COLO829 (cell line): Measurements from ENCODE around the gene TEKTIP1.
"Not testable (repeated sequence)": the region's sequence is repeated elsewhere in the genome, so short reads cannot be mapped to it uniquely, and the experiment has no call there.

Experiments
- DNase-seq: peaks from one replicate; pipeline ENCODE4 v3.0.0; 2012; ENCODE audit warnings: low spot score

The TEKTIP1 gene

GRCh38 chr19:3557461-3558248 is 18.7 kb downstream of the TEKTIP1 start, which contains the start of gene MFSD12:
Gene MFSD12 (minus strand): TSS chr19:3557586. CDS start chr19:3557403, 183 bp downstream.
- DNase-seq, result peak; percentile 92

- DNase-seq, result no peak
Measured at GRCh38 chr19:3563709-3564524, 24.9 kb downstream of the TEKTIP1 start.

GRCh38 chr19:3565139-3565538 is 26.2 kb downstream of the TEKTIP1 start:
- DNase-seq, result peak; percentile 73

GRCh38 chr19:3570042-3570441 is 31.1 kb downstream of the TEKTIP1 start:
- not testable (repeated sequence) for DNase-seq

- DNase-seq, result peak; percentile 67
Measured at GRCh38 chr19:3570606-3571011, 31.6 kb downstream of the TEKTIP1 start.

GRCh38 chr19:3572132-3572854 is 33.3 kb downstream of the TEKTIP1 start:
- peak; percentile 91 for DNase-seq

- DNase-seq, result no peak
Measured at GRCh38 chr19:3572855-3573161, 33.8 kb downstream of the TEKTIP1 start, which contains the start of gene HMG20B. Gene HMG20B (plus strand): TSS chr19:3572944. CDS start chr19:3573310, 366 bp downstream.

GRCh38 chr19:3573162-3573857 is 34.3 kb downstream of the TEKTIP1 start:
- DNase-seq, result no peak

- peak; percentile 97 for DNase-seq
Measured at GRCh38 chr19:3573858-3574637, 35.1 kb downstream of the TEKTIP1 start.

- DNase-seq, result no peak
Measured at GRCh38 chr19:3575260-3575741, 36.3 kb downstream of the TEKTIP1 start.

- DNase-seq, result no peak
Measured at GRCh38 chr19:3575949-3576673, 37.1 kb downstream of the TEKTIP1 start.

- DNase-seq, result no peak
Measured at GRCh38 chr19:3576696-3577443, 37.9 kb downstream of the TEKTIP1 start.

- DNase-seq, result no peak
Measured at GRCh38 chr19:3577723-3578344, 38.9 kb downstream of the TEKTIP1 start.

GRCh38 chr19:3578390-3578789 is 39.4 kb downstream of the TEKTIP1 start:
- DNase-seq, result no peak

GRCh38 chr19:3580156-3580934 is 41.4 kb downstream of the TEKTIP1 start:
- DNase-seq, result peak; percentile 63

GRCh38 chr19:3581792-3582191 is 42.8 kb downstream of the TEKTIP1 start:
- DNase-seq, result not testable (repeated sequence)

- not testable (repeated sequence) for DNase-seq
Measured at GRCh38 chr19:3584036-3584802, 45.2 kb downstream of the TEKTIP1 start.
